GM19463 (cell line): ENCODE measurements around the gene SINHCAF.

Experiments used
- ATAC-seq: cut with Tn5 transposase; IDR thresholded peaks from one replicate; pipeline ENCODE4 v1.9.1; 2021; ENCODE audit warnings: mild to moderate bottlenecking, moderate library complexity; ENCODE audit not compliant: unreplicated experiment

Gene SINHCAF

DNA sequence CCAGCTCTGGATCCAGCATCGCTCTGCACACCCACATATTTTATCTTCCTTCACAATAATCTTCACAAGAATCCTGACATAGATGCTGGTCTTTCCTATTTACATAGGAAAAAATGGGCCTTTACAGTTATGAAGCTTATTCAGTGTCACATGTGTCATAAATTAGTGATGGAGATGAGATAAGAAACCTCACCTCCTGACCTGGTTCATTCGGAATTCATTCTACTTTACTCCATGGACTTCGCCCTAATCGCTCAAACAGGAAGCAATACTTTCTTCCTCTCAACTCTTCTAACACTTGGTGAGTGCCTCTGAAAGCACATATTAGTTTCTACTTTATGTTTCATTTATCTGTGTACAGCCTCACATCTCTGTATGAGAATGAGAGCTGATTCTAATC lies 12.0 kb upstream of the SINHCAF start:
- no peak for ATAC-seq

DNA sequence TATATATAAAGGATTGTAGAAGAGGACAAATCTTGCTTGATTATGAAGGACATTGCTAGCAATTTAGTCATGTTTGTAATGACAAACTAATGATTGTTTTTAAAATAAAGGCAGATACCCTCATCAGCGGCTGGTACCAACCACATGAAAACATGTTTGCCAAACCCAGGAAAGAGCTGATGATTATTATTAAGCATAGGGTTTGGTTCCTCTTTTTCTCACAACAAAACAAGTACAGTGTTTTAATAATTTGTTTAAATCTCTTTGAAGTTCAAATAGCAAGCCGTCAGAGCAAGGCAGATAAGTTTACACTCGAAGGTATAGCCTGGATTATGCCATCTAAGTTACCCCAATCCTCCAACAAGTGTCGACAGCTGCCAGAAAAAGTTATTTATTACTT lies 5.3 kb upstream of the SINHCAF start:
- ATAC-seq: no peak

DNA sequence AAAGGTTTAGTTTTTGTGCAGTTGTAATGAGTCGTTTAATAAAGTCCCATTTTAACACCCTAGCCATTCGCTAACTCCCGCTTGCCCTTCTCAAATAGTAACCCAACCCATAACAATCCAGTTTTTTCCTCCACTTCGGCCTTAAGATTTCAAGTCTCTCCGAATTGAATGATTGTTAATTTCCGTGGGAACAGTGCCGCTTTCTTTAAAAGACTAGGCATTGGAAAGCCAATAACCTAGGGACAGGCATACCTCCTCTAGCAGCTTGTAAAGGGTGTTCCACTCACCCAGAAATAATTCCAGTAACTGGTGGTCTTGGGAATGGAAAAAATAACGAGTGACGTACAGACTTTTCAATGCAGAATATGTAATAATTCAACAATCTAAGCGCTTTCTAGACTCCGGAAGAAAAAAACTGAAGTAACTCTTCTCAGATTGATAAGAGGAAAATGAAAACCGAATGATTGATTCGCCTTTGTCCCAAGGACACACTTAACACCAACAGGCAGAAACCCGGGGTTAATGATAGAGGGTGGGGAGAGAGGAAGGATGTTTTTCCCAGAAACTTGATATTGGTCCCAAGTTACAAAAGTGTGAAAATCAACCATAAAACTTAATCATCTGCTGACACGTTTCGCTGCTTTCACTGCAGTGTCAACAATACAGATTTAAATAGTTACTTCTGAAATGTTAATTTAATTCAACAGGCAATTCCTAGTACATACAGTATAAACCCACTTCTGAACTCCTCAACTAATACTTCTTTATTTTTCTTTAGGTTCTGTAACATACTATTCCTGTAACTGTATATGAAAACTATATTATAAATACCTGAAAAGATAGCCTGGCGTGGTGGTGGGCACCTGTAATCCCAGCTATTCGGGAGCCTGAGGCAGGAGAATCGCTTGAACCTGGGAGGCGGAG lies 1.0 kb upstream of the SINHCAF start:
- ATAC-seq: no peak

DNA sequence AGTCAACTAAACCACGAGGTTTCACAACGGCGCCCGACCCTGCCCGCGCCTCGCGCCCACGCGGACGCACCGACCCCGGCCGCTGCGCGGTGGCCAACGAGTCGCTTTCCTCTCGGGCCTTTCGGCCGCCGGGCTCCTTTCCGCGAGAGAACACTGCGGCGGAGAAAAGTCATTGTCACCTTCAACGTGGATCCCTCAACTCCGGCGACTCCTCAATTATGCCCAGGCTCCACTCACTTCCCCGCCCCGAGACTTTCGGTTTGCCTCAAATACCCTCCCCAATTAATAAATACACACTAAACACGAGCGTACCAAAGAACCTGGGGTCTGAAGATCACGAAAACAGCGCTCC lies 450 bp downstream of the SINHCAF start:
- no peak for ATAC-seq

DNA sequence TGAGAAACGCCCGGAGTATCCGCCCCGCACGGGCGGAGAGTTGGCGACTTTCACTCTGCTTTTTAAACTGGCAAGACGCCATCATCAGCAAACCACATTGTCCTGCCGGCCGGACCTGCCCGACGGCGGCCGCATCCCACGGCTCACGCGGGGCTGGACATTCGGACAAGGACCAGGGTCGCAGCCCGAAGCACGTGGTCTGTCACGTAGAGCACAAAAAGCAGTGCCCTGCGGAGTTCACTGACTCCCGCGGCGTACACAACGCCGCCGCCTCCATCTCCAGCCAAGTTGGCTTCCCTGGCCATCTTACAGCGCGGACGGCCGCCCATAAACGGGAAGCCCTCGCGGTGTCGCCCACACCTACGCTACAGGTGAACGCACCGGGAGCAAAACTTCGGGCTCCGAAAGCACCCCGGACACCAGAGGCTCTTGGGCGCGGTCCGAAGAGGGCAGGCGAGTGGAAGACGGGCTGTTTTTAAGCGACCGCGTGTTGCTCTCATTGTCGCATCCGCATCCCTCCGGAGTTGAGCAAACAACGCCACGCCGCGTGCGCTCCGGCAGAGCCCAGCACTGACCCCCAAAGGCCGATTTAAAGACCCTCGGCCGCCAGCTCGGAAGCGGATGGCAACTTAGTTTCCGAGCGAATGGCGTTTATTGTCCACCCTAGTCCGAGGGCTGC lies 966 bp downstream of the SINHCAF start:
- ATAC-seq: no peak

DNA sequence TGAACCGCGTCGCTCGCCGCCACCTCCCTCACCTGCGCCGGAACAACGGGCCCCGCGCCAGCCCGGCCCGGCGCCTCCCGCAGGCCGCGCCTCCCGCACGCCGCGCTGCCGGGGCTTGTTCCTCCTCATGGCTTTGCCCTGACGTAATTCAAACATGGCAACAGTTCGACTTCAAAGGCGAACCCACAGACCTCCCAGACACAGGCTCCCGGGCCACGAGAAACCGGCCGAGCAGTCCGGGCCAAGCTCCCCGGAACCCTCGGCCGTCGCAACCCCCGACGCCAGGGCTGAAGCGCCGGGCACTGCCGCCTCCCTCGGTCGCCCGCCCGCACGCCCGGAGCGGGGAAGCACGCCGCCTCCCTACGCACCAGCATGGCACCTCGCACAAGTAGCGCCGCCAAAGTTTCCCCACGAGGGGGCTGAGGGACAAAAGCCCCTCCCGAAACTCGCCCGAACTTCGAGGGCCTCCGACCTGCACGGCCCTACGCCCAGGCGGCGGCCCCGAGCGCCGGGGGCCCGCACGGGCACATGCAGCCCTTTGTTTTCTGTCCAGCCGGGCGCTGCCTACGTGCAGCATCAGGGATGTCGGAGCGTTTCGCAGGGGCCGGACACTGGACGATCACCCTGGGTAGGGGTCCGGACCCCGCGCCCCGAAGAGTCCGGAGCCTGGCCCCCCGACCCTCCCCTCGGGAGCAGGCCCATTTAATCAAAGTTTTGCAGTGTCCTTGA lies 1.7 kb downstream of the SINHCAF start:
- peak; percentile 28 for ATAC-seq

DNA sequence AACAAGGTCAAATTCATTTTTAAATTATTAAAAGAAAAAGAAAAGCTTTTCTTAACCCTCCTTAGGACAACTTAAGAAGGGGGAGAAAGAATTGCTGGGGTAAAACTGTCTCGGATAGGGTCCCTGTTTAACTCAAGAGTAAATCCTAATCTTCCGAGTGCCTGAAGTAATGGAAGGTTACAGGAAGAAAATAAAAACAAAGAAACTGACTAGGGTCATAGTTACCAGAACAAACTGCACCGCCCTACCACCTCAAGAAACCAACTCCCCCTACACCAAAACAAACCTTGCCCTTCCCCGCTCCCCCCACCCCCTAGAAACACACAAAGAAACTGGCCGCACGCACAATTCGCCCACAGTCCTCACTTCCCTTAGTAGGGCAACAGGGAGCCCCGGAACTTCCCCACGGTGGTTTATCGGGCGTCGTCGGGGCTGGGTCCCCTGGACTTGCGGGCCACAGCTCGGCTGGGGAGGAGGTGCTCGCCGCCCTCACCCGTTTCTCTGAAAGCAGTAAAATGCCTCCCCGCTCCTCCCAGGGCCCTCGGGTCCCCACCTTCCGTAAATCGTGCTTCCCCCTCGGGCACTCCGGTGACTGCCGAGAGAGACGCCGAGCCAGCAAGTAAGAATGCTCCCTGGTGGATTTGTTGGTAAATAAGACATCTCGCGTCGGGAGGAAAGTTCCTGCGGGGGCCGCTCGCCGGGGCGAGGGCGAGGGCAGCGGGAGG lies 2.4 kb downstream of the SINHCAF start:
- ATAC-seq: peak; percentile 15

DNA sequence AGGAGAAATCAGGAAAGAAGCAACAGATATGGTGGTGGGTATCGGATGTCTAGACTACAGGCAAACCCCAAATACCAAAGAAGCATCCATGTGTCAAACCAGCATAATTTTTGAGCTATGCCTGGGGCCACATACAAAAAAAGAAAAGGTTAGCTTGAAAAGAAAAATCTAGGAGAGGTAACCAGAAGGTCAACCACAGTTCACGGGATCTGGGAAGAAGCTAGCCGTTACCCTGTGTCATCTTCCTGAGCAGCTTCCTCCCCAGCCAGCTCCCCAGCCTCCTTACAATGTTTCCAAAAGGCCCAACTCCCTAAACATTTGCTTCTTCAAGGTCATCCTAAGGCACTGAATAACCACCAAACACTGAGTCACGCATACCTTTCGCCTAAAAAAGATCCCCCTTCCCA lies 3.1 kb downstream of the SINHCAF start:
- ATAC-seq: no peak

DNA sequence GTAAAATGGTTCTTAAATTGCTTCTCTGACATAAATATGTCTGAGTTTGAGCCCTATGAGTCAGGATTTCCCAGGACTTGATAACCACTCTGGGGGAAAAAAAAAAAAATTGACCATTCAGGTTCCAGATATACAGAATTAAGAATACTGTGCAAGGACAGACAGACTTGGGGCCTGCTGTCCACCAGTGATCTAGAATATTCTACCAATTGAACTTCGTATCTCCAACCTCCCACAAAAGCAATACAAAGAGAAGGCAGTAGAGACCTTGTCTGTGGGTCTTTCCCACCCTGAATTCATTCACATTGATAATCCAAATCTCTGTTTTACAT lies 4.1 kb downstream of the SINHCAF start:
- no peak for ATAC-seq

DNA sequence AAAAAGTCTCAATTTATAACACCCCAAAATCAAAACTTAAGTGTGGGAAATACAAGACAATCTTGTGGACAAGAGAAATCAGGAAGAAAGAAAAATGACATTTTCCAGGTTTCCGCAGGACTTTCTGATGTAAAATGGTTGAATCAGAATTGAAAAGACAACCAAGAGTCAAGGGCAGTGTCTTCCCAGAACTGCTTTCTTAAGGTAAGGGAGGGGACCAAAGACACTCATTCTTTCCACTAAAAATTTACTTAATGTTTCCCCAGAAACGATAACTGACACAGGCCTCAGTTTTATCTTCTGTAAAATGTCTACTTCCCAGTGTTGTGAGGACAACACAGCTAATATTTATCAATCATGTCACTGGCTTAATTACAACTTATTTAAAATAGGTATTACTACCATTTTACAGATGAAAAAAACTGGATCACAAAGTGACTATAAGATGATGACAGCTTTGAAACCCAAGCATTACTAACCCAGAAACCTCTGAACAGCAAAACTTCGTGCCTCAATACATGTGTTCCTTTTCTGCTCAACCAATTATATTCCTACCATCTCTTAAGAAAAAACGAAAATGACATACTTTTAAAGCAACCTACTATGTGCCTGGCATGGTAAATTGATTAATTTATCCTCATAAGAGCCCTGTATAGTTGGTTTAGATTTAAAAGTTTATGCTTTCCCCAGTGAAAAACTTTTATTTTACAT lies 4.6 kb downstream of the SINHCAF start:
- ATAC-seq: no peak

DNA sequence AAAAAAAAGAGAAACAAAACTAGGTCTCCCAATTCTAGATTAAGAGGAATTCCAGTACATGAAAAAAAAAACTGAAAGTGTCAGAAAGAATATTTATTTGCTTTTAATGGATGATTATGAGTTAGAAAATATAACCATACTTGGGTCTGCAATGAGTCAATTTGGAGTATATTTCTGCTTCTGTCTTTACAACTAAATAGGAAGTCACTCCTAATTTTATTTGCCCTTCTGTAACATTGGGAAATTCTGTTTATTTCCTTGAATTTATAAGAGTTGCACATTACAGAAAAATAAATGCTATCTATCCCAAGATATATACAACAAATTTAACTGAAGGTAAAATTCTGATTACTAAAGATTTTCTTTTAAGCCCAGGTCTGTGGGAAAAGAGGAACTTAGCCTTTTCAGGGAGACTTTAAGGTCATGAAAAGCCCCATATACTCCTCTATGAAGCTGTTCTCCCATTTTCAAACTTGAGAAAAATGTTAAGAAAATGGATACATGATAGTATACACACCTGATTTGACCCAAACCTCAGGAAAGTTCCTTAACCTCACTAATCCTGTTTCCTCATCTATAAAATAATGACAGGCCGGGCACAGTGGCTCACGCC lies 7.2 kb downstream of the SINHCAF start:
- ATAC-seq: no peak

DNA sequence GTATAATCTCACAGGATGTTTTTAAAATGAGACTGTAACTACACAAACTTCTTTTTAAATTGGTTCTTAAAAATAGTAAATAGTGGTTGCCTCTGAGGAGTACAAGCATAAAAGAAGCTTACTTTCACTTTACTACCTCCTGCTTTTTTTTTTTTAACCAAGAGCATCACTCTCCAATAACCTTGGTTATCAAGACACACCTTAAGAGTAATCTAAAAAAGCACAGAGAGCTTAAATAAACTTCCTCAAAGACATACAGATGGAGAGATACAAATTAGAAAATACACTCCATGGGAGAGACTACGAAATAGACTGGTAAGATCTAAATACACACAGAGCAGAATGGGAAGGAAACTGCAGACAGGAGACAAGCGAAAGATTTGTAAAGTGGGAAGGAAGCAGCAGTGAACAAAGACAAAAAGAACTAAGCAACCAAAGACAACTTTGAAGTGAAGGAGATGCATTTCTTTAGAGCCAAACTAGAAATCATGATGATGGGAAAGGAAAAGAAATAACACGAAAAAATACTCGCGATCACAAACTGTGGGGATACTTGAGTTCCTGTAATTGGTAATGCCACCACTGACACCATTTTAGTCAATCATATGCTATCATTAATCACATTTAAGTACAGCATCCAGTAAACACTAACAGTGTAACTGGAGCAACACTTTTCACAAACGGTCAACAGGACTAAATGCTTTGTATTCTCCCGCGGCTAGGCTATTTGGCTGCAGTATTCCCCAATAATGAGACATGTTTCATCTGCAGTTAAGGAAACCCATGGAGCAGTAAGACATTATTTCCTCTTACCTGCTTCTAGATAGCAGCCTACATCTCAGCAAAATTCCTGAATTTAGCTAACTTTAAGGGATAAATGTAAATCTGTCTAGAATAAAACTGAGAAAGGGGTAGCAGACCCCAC lies 8.2 kb downstream of the SINHCAF start:
- ATAC-seq: no peak

DNA sequence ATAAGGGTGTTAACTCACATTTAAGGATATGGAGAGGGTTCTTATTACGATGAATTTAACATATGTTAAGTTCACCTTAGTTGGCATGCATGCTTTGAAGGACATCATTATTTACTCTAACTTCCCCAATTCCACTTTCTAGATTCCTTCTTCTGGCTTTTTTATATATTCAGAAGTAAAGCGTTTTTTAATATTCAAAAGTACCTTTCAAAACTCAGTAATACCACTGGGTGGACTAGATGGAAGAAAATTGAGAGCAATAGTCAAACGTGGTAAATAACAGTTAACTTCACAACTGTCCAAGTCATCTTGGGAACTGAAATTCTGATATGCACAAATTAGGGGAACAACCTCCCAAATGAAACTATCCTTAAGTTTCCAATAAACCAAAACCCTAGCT lies 9.1 kb downstream of the SINHCAF start:
- ATAC-seq: peak; percentile 29

DNA sequence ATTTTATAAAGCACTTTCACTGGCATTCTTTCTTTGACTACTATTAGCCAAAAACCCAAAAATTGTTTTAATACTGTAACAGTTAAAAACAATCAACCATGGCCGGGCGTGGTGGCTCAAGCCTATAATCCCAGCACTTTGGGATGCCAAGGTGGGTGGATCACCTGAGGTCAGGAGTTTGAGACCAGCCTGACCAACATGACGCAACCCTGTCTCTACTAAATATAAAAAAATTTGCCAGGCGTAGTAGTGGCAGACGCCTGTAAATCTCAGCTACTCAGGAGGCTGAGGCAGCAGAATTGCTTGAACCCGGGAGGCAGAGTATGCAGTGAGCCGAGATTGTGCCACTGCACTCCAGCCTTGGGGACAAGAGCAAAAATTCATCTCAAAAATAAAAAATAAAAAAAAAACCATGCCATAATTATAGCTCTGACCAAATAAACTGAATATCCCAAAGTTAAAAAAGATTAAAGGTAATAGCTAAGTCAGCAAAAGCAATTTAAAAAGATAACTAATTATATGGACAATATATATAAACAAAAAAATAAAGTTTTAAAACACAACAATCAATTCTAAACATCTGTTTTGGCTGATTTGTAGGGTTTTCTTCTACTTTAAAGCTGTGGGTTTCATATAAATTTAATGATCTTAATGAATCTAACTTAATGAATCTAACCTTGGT lies 10.0 kb downstream of the SINHCAF start:
- ATAC-seq: no peak

DNA sequence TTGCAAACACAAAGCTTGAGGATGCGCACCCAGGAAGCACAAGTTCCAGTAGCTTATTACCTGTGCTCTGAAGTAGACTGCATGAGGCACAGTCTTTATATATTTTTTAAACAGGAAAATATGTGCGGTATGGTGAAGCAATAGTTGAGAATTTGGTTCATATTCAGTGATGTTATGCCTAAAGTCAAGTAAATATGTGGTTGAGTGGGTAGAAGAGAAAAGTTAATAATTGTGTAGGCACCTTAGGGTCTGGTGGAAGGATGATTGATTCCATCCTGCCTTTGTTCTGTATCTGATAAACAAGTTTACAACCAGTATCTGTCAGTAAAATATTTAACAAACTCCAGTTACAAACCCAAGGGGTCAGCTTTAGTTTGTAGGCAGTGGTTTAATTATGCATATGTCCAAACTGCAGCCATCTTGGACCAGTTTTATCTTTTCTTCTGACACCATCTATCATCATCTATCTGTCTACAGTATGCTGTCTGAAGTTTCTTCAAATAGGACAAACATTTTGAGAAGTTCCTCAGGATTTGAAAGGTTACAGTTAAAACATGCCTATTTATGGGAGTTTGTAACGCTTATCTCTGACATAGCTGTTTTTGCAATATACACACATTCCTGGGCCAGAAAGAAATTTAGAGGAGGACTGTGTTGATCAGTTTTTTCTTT lies 10.8 kb downstream of the SINHCAF start:
- ATAC-seq: peak; percentile 41

DNA sequence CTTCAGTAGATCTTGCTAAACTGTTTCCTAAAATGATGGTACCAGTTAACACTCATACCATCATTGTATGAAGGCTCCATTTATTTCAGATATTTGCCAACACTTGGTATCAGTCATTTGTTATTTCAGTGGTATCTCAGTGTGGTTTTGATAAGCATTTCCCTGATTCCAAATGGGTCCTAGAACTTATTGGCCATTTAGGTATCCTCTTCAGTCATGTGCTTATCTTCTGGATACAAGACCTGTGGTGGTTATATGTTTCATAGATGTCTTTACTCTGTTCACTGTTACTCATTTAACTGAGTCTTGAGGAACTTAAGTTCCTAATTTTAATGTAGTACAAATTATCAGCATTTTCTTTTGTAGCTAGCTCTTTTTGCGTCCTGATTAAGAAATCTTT lies 13.5 kb downstream of the SINHCAF start:
- ATAC-seq: no peak

DNA sequence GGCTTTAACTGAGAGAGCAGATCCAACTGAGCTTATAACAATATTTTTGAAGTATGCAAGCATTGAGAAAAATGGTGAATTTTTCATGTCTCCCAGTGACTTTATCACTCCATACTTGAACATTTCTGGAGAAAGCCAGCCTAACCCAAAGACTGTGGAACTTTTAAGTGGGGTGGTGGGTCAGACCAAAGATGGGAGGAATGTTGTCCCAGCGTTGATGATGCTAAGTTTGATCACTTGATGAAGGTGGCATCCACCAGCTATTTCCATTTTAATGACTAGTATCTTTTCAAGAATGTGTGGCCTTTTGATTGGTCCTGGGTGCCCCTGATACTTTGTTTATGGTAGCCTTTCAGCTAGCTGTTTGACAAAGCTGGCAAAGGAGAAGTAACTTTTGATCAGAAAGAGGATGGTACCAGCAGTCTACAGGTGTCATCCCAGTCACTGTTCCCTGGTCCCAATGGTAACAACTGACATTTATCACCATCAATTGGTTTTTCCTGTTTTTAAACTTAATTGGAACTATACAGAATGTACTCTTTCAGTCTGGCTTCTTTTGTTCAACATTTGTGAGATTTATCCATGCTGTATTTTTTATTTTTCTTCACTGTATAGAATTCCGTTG lies 14.2 kb downstream of the SINHCAF start:
- no peak for ATAC-seq

DNA sequence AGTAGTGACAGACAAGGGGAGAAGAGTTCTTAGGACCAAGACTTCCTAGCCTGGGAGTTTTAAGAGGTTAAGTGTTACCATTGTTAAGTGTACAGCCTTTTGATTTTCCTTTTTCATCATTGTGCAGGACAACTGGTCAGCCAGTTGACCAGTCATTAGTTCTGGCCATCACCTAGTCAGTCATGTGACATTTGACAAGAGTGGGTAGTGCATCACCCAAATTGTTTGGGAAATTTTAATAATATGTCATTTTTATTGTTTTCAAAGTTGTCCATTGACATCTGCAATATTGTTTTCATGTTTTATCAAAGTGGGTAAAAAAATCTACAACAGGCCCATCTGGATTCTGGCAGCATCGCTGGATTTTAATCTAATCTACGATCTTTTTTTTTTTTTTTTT lies 15.5 kb downstream of the SINHCAF start:
- no peak for ATAC-seq
